HG03196 (cell line): ENCODE measurements around the gene SPACA6.

Source experiments
- ATAC-seq: cut with Tn5 transposase; IDR thresholded peaks from one replicate; pipeline ENCODE4 v1.9.1; 2021; ENCODE audit not compliant: unreplicated experiment

SPACA6 gene

GRCh38 chr19:51703575-51704515 is 10.7 kb downstream of the SPACA6 start:
- peak; percentile 86 for ATAC-seq

GRCh38 chr19:51704626-51705025 is 11.5 kb downstream of the SPACA6 start:
- no peak for ATAC-seq

GRCh38 chr19:51706296-51706695 is 13.2 kb downstream of the SPACA6 start:
- ATAC-seq = no peak

GRCh38 chr19:51706885-51707284 is 13.8 kb downstream of the SPACA6 start:
- ATAC-seq = no peak

- ATAC-seq = no peak
Measured at GRCh38 chr19:51708811-51709210, 15.7 kb downstream of the SPACA6 start.

GRCh38 chr19:51709575-51709974 is 16.4 kb downstream of the SPACA6 start:
- ATAC-seq = no peak

- ATAC-seq = no peak
Measured at GRCh38 chr19:51710163-51710562, 17.0 kb downstream of the SPACA6 start.

- ATAC-seq = no peak
Measured at GRCh38 chr19:51711702-51712101, 18.6 kb downstream of the SPACA6 start.

GRCh38 chr19:51712461-51713081 is 19.4 kb downstream of the SPACA6 start:
- ATAC-seq = no peak

GRCh38 chr19:51713319-51714285 is 20.5 kb downstream of the SPACA6 start:
- ATAC-seq = no peak

GRCh38 chr19:51714848-51715247 is 21.7 kb downstream of the SPACA6 start:
- no peak for ATAC-seq

- no peak for ATAC-seq
Measured at GRCh38 chr19:51715850-51716249, 22.7 kb downstream of the SPACA6 start.

- ATAC-seq = no peak
Measured at GRCh38 chr19:51716925-51717324, 23.8 kb downstream of the SPACA6 start.

- no peak for ATAC-seq
Measured at GRCh38 chr19:51719251-51719988, 26.3 kb downstream of the SPACA6 start.

GRCh38 chr19:51721905-51722304 is 28.8 kb downstream of the SPACA6 start:
- no peak for ATAC-seq

- ATAC-seq = no peak
Measured at GRCh38 chr19:51722492-51722891, 29.4 kb downstream of the SPACA6 start.

- ATAC-seq = no peak
Measured at GRCh38 chr19:51724543-51724942, 31.4 kb downstream of the SPACA6 start.

GRCh38 chr19:51726049-51726448 is 32.9 kb downstream of the SPACA6 start:
- ATAC-seq = no peak

GRCh38 chr19:51727349-51727880 is 34.3 kb downstream of the SPACA6 start:
- no peak for ATAC-seq

GRCh38 chr19:51729781-51730180 is 36.7 kb downstream of the SPACA6 start:
- no peak for ATAC-seq
